Measurements from ENCODE around the gene TIRAP. TPM values are rescaled to one million over a fixed set of nuclear protein-coding genes. Genes with fewer than 3 reads are reported as not detected.

TIRAP gene
- polyA plus RNA-seq, 1 of the 3 experiments (the other 2 are of a cell fraction): 5.5 TPM

GRCh38 chr11:126263489-126263888 lies 19.4 kb upstream of the TIRAP start:
- Histone ChIP-seq H3K4me1 (ENCODE audit: control insufficient read depth in 1 of 2, insufficient read depth in 2 of 2, low read depth in 1 of 2, low read length in 1 of 2) (peaks cover 8 to 9% of the 10 kb centered on the region in 2 experiments), H3K27ac (ENCODE audit: low read depth in 2 of 2, low read length in 1 of 2) (no peak overlapping the region), H3K79me2 (ENCODE audit: insufficient read depth) (peaks cover 21% of the 10 kb centered on the region), H3K9ac (no peak overlapping the region), H3K36me3 (replicated peaks in 1 of 2; ENCODE audit: control insufficient read depth in 1 of 2, insufficient read depth in 2 of 2, low read length in 1 of 2) (peaks cover 65 to 70% of the 10 kb centered on the region in 2 experiments), H3K27me3 (ENCODE audit: insufficient read depth) (no peaks in the 10 kb centered on the region), H3K9me3 (no peaks in the 10 kb centered on the region), H3K4me3 (ENCODE audit: low read depth in 2 of 2, low read length in 1 of 2) (no peak overlapping the region), H3K9me2 (no peaks in the 10 kb centered on the region), H4K20me1 (ENCODE audit: insufficient read depth) (no peaks in the 10 kb centered on the region), H3F3A (replicated peaks; ENCODE audit: insufficient read depth) (peaks cover 26% of the 10 kb centered on the region), H2AFZ (ENCODE audit: low read depth) (no peak overlapping the region), H3K4me2 (no peak overlapping the region)
- CTCF ChIA-PET: no interaction called here
- 91% methylated on average over 4 of the region's 6 CpGs for WGBS (ENCODE audit: low lambda C conversion rate)
- POLR2A ChIA-PET: no interaction called here
- no peak for TF ChIP-seq RFX5 (IDR thresholded peaks at IDR 0.05; ENCODE audit: low read length)
- TF ChIP-seq RXRA (IDR thresholded peaks at IDR 0.05; ENCODE audit: borderline replicate concordance, low read depth): no peak
- TF ChIP-seq, protein P1, sequence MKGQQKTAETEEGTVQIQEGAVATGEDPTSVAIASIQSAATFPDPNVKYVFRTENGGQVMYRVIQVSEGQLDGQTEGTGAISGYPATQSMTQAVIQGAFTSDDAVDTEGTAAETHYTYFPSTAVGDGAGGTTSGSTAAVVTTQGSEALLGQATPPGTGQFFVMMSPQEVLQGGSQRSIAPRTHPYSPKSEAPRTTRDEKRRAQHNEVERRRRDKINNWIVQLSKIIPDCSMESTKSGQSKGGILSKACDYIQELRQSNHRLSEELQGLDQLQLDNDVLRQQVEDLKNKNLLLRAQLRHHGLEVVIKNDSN (IDR thresholded peaks at IDR 0.05; ENCODE audit: borderline replicate concordance, low read depth): no peak
- TF ChIP-seq MXI1 (IDR thresholded peaks at IDR 0.05; ENCODE audit: low read depth, low read length): no peak
- TF ChIP-seq NRF1 (IDR thresholded peaks at IDR 0.05; ENCODE audit: low read depth, low read length): no peak
- no peak for TF ChIP-seq ZBTB33 (IDR thresholded peaks at IDR 0.05; ENCODE audit: borderline replicate concordance, low read depth)
- no peak for TF ChIP-seq GATA2 (CRISPR knock-in tag; IDR thresholded peaks at IDR 0.05)
- no peak for TF ChIP-seq TEAD4 (IDR thresholded peaks at IDR 0.05; ENCODE audit: borderline replicate concordance, insufficient read depth)
- no peak for TF ChIP-seq FOXM1 (IDR thresholded peaks at IDR 0.05; ENCODE audit: low read depth)
- no peak for DNase-seq

DNA sequence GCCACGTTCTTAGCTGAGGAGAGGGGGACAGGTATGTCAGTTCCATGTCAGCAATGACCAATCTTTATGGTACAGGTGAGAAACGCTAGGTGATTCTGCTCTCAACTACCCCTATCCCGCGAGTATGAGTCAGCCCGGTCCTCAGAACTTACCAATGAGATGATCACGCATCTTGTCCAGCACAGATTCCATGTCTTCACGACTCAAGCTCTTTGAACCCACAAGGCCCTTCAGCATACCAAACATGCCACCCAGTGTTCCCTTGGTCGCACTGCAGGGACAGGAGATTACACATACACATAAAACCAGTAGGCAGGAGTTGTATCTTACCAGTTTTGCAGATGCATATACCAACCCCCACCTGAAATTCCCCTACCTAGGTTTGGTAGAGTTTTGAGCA lies 17.1 kb upstream of the TIRAP start:
- POLR2A ChIA-PET: no interaction called here
- Histone ChIP-seq H3K4me2 (no peak overlapping the region), H3K4me1 (ENCODE audit: control insufficient read depth in 1 of 2, insufficient read depth in 2 of 2, low read depth in 1 of 2, low read length in 1 of 2) (peaks cover 9 to 12% of the 10 kb centered on the region in 2 experiments), H3K9me3 (no peaks in the 10 kb centered on the region), H3K27ac (ENCODE audit: low read depth in 2 of 2, low read length in 1 of 2) (no peak overlapping the region), H3K79me2 (ENCODE audit: insufficient read depth) (peaks cover 39% of the 10 kb centered on the region), H3F3A (replicated peaks; ENCODE audit: insufficient read depth) (peaks cover 17% of the 10 kb centered on the region), H4K20me1 (ENCODE audit: insufficient read depth) (no peaks in the 10 kb centered on the region), H2AFZ (ENCODE audit: low read depth) (no peak overlapping the region), H3K9me2 (no peaks in the 10 kb centered on the region), H3K9ac (no peak overlapping the region), H3K4me3 (ENCODE audit: low read depth in 2 of 2, low read length in 1 of 2) (no peak overlapping the region), H3K27me3 (ENCODE audit: insufficient read depth) (no peaks in the 10 kb centered on the region), H3K36me3 (replicated peaks in 1 of 2; ENCODE audit: control insufficient read depth in 1 of 2, insufficient read depth in 2 of 2, low read length in 1 of 2) (peaks cover 62 to 63% of the 10 kb centered on the region in 2 experiments)
- WGBS (ENCODE audit: low lambda C conversion rate): 91% methylated on average over 8 of the region's 8 CpGs
- CTCF ChIA-PET: no interaction called here
- TF ChIP-seq NRF1 (IDR thresholded peaks at IDR 0.05; ENCODE audit: low read depth, low read length) (no peak), JUND (IDR thresholded peaks at IDR 0.05) (no peak), YY1 (IDR thresholded peaks at IDR 0.05; ENCODE audit: low read depth) (no peak), MEF2A (IDR thresholded peaks at IDR 0.05; ENCODE audit: borderline replicate concordance, low read depth) (no peak)
- no peak for DNase-seq
